Kidney (tissue), 14 donors: ENCODE data around the gene CUL2. TPM values are rescaled to one million over a fixed set of nuclear protein-coding genes. Genes with fewer than 3 reads are reported as not detected.
A peak's percentile ranks its signal among the peaks of the same experiment; 100 is the strongest.
"Not testable (repeated sequence)": the region's sequence is repeated elsewhere in the genome, so short reads cannot be mapped to it uniquely, and the experiment has no call there.

ENCODE experiments used
- DNase-seq, 5 donors: peaks; one replicate each; pipeline ENCODE4 v3.0.0-alpha.2; 2013 to 2020
- FAIRE-seq: peaks from 2 replicates; lab custom pipeline; 2012; peaks lifted over from hg19 to GRCh38; lab: Jason Lieb, UNC
- H3K27ac ChIP-seq, 2 donors: one replicate each; pipeline ENCODE4 v1.7.0; 2013; ENCODE audit warnings: low read depth in 2 of 2, low read length in 2 of 2, inconsistent platforms in 1 of 2
- H3K27me3 ChIP-seq: one replicate; pipeline ENCODE4 v1.7.1; 2013; ENCODE audit warnings: low read length, inconsistent platforms; ENCODE audit not compliant: control insufficient read depth, insufficient read depth
- H3K36me3 ChIP-seq, 3 donors: one replicate each; pipeline versions ENCODE4 v1.7.0 to v1.7.1; 2013; ENCODE audit warnings: low read length in 3 of 3, control low read depth in 1 of 3, inconsistent platforms in 1 of 3; ENCODE audit not compliant: insufficient read depth in 3 of 3, control insufficient read depth in 2 of 3
- H3K4me1 ChIP-seq, 3 donors: one replicate each; pipeline versions ENCODE4 v1.7.0 to v1.7.1; 2013; ENCODE audit warnings: low read length in 3 of 3, inconsistent platforms in 1 of 3, low read depth in 1 of 3; ENCODE audit not compliant: control insufficient read depth in 2 of 3, insufficient read depth in 2 of 3
- H3K4me3 ChIP-seq, 3 donors: one replicate each; pipeline versions ENCODE4 v1.7.0 to v1.8.1; 2013; ENCODE audit warnings: low read length in 3 of 3, control low read depth in 1 of 3, inconsistent platforms in 1 of 3
- H3K9ac ChIP-seq, 3 donors: one replicate each; pipeline versions ENCODE4 v1.7.0 to v1.7.1; 2013; ENCODE audit warnings: low read length in 3 of 3, control low read depth in 1 of 3, inconsistent platforms in 1 of 3
- H3K9me3 ChIP-seq, 3 donors: one replicate each; pipeline versions ENCODE4 v1.7.0 to v1.7.1; 2013; ENCODE audit warnings: low read length in 3 of 3, control low read depth in 1 of 3, inconsistent platforms in 1 of 3; ENCODE audit not compliant: control insufficient read depth in 2 of 3, insufficient read depth in 1 of 3
- intact Hi-C: fragments of 100-400 bp; cut with DNase I; formaldehyde crosslinking; loops from one replicate; pipeline ENCODE4 v1.11.1; 2022
- polyA plus RNA-seq: library from polyadenylated mRNA; stranded (reverse); fragments of 350-450 nt; fragmentation: Illumina TruSeq; extraction: RNeasy Lipid Tissue Mini Kit (QIAGEN cat#74804); gene quantifications from one replicate; pipeline ENCODE4 v1.2.3, GENCODE V29; 2014; ENCODE audit warnings: low read depth, low replicate concordance; ENCODE audit not compliant: insufficient read depth
- total RNA-seq: library from RNA; stranded (reverse); fragmentation: NEBNext Ultra II Directional; extraction: Animal tissue kit (Norgen Biotek cat#: 25700); gene quantifications from one replicate; pipeline ENCODE4 v1.2.1, GENCODE V29; 2021
- TF ChIP-seq, protein P1 (sequence below): IDR thresholded peaks from 3 replicates; pipeline ENCODE4 v1.5.1; 2012; ENCODE audit warnings: mild to moderate bottlenecking, moderate library complexity, borderline replicate concordance; ENCODE audit not compliant: insufficient read depth; ENCODE audit errors: extremely low read depth
- donor health status: control.
- donor health status: control.
- donor health status: control.
- donor health status: control.
- donor health status: control.
- donor health status: DM: yes; HTN: yes; CAD: no.
- donor health status: Normal renal cell carcinoma (clear cell type).

The CUL2 gene
- total and polyA plus RNA-seq, 2 donors from 2014 or later, result 14.5 to 25.9 TPM

DNA sequence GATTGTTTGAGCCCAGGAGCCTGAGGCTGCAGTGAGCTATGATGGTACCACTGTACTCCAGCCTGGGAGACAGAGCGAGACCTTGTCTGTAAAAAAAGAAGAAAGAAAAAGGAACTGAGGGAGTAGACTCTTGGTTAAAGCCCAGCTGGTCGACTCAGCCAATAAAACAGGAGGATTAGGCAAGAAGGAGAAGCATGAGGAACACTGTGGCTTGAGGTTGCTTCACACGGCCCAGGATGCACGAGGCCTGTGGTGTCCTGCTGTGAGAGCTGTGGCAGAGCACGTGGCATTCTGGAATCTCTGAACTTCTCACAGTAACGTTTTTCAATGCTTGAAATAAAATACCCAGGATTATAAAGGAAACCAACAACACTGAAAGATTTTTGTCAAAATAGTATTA is 93.3 kb downstream of the CUL2 start:
- no peak overlapping the region for H3K4me3 ChIP-seq
- no peak overlapping the region for H3K27ac ChIP-seq
- FAIRE-seq (no peak), DNase-seq (no peak)
- no peaks in the 10 kb centered on the region for H3K27me3 ChIP-seq
- H3K4me1 ChIP-seq, result no peaks in the 10 kb centered on the region
- TF ChIP-seq, protein P1, sequence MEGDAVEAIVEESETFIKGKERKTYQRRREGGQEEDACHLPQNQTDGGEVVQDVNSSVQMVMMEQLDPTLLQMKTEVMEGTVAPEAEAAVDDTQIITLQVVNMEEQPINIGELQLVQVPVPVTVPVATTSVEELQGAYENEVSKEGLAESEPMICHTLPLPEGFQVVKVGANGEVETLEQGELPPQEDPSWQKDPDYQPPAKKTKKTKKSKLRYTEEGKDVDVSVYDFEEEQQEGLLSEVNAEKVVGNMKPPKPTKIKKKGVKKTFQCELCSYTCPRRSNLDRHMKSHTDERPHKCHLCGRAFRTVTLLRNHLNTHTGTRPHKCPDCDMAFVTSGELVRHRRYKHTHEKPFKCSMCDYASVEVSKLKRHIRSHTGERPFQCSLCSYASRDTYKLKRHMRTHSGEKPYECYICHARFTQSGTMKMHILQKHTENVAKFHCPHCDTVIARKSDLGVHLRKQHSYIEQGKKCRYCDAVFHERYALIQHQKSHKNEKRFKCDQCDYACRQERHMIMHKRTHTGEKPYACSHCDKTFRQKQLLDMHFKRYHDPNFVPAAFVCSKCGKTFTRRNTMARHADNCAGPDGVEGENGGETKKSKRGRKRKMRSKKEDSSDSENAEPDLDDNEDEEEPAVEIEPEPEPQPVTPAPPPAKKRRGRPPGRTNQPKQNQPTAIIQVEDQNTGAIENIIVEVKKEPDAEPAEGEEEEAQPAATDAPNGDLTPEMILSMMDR, result no peak
- H3K9me3 ChIP-seq, result no peaks in the 10 kb centered on the region
- H3K36me3 ChIP-seq, result no peaks in the 10 kb centered on the region
- intact Hi-C loops, result no loop called here
- H3K9ac ChIP-seq, result no peak overlapping the region

DNA sequence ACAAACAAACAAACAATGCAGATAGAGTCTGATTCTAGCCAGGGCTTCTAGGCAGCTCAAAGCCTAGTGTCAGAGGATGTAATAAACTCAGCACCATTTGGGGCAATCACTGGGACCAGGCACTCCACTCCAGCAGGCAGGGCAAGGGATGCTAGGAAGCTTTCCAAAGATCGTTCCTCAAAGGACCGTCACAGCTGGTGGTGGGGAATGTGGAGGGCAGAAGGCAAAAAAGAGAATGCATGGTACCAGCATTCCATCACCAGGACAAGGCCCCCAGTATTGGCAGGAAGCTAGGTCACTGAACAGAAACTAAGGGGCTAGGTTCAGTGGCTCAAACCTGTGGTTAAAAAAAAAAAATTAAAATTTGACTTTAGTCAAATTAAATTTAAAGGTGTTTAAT is 94.2 kb downstream of the CUL2 start:
- TF ChIP-seq, protein P1, result no peak
- intact Hi-C loops, result no loop called here
- no peaks in the 10 kb centered on the region for H3K4me1 ChIP-seq
- DNase-seq (no peak), FAIRE-seq (no peak)
- H3K27ac ChIP-seq, result no peak overlapping the region
- H3K36me3 ChIP-seq, result no peaks in the 10 kb centered on the region
- no peak overlapping the region for H3K4me3 ChIP-seq
- H3K9me3 ChIP-seq, result no peaks in the 10 kb centered on the region
- H3K27me3 ChIP-seq, result no peaks in the 10 kb centered on the region
- H3K9ac ChIP-seq, result no peak overlapping the region

DNA sequence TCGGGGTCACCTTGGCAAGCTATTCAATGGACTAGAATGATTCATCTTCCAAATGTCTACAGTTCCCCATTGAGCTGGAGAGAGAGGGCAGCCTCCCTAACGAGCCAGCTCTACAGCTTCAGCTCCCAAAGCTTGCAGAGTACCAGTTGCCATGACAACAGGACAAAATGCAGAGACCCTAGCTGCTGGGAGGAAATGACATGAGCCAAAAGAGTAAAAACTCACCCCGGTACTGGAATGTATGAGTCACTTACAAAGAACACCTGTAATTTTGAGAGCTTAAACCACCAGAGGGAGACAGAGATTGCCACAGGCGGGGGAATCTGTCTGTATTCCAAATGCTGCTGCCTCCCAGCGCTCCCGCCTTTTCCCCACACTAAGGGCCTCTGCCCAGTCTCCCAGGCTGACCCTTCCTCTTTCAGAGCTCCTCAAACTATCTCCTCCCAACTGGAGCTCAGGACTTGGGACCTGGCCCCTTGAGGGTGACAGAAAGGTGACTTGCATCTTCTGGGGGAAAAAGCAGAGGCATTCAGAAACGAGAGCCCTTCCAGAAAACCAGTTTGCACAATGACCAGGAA is 95.5 kb downstream of the CUL2 start:
- TF ChIP-seq, protein P1, result peak; percentile 66
- no peak overlapping the region for H3K4me3 ChIP-seq
- no peaks in the 10 kb centered on the region for H3K27me3 ChIP-seq
- H3K4me1 ChIP-seq, result no peaks in the 10 kb centered on the region
- peak in 4 of 5 donors; percentile 80 to 94 (median 86) for DNase-seq
- H3K36me3 ChIP-seq, result no peaks in the 10 kb centered on the region
- no peak overlapping the region for H3K27ac ChIP-seq
- no peak overlapping the region for H3K9ac ChIP-seq
- no peaks in the 10 kb centered on the region for H3K9me3 ChIP-seq
- intact Hi-C loops, result no loop called here
- no peak for FAIRE-seq

DNA sequence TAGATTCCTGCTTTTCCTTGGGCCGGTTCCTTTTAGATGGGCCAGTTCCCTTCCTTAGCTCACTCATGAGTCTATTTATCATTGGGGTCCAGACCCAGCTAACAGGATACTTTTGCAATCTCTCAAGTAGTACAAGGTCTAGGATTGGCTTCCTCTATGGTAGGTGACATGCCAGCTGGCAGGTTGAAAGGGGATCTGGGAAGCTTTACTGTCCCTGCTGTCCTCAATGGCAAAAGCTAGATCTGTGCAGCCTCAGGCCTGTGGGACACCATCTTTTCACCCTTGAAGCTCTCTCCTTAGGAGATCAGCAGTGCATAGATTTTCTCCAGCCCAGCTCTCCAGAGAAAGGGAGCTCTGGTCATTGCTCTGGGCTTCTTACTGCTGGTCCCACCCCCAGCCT is 96.4 kb downstream of the CUL2 start:
- intact Hi-C loops, result no loop called here
- TF ChIP-seq, protein P1, result no peak
- FAIRE-seq, result no peak

DNA sequence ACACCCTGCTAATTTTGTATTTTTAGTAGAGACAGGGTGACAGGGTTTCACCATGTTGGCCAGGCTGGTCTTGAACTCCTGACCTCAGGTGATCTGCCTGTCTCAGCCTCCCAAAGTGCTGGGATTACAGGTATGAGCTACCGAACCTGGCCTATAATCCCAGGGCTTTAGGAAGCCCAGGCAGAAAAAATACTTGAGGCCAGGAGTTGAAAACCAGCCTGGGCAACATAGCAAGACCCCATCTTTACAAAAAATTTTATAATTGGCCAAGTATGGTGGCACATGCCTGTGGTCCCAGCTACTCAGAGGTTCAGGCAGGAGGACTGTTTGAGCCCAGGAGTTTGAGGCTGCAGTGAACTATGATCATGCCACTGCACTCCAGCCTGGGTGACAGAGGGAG is 99.0 kb downstream of the CUL2 start:
- H3K4me1 ChIP-seq, DNase-seq, H3K9ac ChIP-seq, H3K9me3 ChIP-seq, H3K27me3 ChIP-seq, H3K36me3 ChIP-seq, H3K4me3 ChIP-seq, H3K27ac ChIP-seq, intact Hi-C loops, FAIRE-seq: not testable (repeated sequence)

More for the DNA sequence above, 96.4 kb downstream of the CUL2 start:
- H3K27me3 ChIP-seq, result no peaks in the 10 kb centered on the region
- H3K27ac ChIP-seq, result no peak overlapping the region
- no peaks in the 10 kb centered on the region for H3K36me3 ChIP-seq
- no peak overlapping the region for H3K4me3 ChIP-seq
- H3K9ac ChIP-seq, result no peak overlapping the region
- no peak for DNase-seq
- H3K9me3 ChIP-seq, result no peaks in the 10 kb centered on the region
- no peaks in the 10 kb centered on the region for H3K4me1 ChIP-seq
